GM18858 (cell line): ENCODE results near the gene TMEFF2.
A peak's percentile ranks its signal among the peaks of the same experiment; 100 is the strongest.
"Not testable (repeated sequence)": the region's sequence is repeated elsewhere in the genome, so short reads cannot be mapped to it uniquely, and the experiment has no call there.

Experiments used
- ATAC-seq: cut with Tn5 transposase; IDR thresholded peaks from one replicate; pipeline ENCODE4 v1.9.1; 2021; ENCODE audit not compliant: unreplicated experiment

The TMEFF2 gene

DNA sequence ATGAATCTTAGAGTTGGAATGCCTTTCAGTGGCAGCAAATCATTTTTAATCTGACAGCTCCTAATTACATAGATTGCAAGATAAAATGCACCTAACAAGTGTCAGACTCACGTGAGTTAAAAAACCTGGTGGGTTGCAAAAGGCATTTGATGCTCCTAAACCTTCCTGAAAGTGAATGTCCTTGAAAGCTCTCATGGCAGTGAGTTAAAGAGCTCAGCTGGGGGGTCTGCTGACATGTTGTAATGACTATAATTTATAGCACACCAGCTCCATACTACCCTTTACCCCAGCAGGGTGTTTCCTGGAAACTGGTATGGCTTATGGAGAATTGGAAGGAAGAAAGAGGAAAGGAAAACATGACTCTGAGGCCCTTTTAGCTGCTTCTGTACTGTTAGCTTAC is 256.0 kb downstream of the TMEFF2 start:
- ATAC-seq = no peak

DNA sequence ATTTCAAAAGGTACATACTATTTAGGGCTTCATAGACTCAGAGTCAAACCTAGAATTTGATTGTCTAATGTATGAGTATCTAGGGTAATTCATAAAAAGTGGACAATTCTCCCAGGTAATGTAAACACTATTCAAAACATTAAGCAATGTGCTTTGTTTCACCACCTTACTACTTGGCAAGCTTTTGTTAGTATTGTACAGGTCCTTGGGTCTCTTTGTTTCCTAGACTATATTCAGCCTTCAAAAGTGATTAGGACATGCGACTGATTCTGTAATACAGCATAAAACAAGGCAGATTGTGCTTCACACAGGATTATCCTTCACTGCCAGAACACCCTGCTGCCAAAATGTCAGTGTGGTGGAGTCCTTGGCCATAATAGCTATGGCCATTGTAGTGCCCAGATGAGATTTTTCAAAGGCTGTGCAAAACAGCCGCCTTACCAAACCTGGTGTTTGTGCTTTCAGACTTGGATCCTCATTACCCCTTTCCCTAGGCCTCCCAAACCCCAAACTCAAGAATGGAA is 257.8 kb downstream of the TMEFF2 start:
- ATAC-seq = no peak

DNA sequence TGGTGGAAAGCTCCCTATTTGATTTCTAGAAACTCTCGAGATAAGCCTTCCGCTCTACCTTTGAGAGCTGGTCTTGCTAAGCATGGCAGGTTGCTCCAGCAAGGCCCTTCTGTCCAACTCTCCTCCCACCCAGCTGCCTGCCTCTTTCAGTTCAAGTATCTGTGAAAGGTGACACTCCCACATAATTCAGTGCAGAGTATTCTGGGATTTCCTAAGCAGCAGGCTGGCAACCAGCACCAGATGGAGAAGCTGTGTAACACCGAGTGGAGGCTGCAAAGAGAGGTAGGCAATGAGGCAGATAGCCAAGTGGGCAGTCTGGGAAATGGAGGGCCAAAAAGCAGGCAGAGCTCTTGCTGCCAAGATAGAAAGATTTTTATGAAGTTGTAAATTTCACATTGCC is 259.5 kb downstream of the TMEFF2 start:
- ATAC-seq = no peak

DNA sequence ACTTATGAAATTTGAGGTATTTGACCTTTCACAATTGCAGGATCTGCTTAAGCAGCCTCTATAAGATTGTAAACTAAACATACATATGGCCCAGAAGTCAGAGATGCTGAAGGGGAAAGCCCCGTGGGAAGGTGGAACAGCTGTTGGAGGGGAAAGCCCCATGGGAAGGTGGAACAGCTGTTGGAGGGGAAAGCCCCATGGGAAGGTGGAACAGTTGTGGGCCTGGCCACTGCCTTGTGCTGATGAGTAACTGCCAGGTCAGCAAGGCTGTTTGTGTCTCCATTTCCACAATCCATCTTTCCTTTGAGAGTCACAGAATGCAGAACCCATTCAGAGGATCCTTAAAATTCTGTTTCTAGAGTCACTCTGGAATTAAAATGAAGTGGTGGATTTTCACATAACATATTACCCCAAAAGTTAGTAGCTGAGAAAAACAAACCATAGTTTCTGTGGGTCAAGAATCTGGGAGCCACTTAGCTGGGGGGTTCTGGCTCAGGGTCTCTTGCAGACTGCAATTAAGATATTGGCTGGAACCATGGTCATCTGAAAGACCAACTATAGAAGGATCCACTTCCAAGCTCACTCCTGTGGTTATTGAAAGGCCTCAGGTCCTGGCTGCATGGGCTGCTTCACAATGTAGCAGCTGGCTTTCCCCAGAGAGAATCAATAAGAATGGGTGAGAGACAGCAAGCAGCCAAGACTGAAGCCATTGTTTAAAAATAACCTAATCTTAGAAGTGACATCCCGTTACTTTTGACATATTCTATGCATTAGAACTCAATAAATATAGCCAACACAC is 261.2 kb downstream of the TMEFF2 start:
- ATAC-seq = peak; percentile 85

DNA sequence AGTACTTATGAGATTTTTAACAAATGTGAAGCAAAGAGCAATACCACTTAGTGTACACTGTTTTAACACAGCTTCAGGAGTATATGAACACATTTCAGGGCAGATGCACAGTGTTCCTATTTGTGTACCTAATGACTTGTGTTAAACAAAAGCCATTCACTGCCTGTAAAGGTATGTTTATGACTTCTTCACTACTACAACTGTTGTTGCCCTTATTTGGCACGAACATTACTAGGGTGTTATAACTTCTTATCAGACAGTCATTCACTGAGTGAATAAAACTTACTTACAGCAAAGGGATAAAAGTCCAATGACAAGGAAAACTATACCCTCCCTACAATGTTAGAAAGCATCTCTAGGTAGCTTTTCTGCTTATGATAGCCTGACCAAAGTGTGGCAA is 262.4 kb downstream of the TMEFF2 start:
- no peak for ATAC-seq

DNA sequence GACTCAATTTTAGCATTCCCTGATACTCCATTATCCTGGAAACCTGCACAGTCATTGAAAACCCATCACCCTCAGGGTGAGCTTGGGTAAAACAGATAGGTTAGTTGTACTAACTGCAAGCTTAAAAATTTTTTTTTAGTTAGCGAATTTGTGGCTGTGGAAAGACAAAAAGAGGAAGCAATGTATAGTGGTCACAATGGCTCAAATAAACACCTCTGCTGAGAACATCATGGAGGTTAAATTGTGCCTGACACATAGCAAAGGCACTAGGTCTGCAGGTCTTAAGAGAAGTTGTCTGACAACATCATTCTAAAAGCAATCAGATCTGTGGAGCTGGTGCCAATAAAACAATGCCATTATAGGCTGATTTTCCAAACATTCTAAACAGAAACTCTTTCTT is 263.4 kb downstream of the TMEFF2 start:
- peak; percentile 35 for ATAC-seq

DNA sequence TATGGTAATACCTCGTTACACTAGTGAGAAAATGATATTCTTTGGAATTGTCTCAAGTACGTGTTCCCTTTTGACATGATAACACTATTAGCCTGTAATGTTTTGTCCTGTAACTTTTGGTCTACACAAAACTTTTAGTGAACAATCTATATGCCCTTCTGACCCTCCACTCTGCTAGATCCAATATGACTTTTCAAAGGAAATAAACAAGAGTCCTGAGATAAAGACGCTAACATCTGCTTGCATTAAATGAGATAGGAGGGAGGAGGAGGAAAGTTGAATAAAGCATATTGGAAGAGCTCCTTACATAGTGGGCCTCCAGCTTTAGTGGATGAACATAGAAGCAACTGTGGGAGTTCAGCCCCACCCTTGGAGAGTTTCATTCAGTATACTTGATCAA is 264.5 kb downstream of the TMEFF2 start:
- no peak for ATAC-seq

DNA sequence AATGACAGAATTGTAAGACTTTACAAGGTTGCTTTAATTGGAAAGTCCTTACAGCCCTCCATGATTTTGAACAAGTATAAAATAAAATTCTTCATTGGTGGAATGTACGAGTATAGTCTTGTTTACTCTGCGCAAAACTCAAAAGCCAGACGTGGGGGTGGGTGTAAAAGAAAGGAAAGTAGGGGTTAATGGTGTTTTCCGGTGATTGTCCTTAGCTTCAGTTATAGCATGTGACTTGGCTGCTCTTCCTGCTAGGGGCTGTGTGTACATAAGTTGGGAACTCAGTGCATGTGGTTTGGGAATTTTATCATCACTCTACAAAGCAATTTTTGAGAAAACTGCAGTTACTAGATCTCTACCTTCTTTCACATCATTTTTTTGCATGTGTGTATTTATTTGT is 265.4 kb downstream of the TMEFF2 start:
- ATAC-seq = no peak

DNA sequence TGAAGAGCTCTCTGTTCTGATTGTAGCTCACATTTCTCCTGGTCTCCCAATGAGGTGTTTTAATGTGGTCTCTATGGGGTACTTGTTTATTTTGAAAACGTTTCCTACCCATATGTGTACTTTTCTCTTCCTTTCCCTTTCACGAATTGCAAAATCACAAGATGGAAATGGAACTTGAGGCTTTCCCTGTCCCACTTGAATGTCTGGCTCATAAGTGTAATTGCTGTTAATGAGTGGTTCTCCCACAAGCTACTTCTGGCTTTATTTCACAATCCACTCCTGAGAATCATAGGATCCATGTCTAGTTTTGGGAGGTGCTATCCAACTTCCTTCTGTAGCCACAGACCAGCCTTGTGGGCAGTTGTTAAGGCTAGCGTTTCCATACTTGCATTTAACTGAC is 266.7 kb downstream of the TMEFF2 start:
- no peak for ATAC-seq

DNA sequence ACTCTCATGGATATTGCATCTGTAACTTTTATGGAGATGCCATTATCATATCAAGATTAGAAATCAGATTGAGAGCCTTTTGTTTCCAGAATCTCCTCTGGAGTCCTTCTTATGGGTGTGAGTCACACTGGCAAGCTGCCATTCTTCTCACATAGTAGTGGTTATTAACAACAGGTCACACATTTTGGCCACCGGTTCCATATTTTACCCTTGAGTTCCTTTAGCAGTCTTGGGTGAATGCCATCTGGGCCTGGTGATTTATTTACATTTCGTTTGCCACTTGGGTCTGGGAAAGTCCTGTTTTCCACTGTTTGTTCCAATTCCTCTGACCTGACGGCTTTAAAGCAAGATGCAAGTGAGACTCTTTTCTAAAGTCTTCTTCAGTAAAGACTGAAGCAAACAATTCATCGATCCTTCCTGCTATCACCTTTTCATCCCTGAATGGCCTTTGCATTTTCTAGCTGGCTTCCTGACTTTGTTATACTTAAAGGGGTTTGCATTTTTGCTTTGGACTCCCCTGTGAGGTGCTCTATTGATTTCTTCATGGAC is 267.3 kb downstream of the TMEFF2 start:
- ATAC-seq = no peak

DNA sequence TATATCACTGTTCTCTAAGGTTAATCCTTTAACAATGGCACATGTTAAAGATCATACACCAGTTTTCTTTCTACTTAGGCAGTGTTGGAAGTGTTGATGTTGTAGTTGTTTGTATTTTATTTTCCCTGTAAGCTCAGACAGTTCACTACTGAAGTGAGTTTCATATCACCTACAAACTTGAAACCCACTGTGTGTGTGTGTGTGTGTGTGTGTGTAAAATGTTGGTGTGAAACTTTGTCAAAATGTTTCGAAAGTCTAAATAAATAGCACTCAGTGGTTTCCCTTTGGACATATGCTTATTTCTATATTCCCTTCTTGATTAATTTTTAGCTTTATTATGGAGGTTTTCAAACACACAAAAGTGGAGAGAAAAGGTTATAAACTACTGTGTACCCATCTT is 268.1 kb downstream of the TMEFF2 start:
- ATAC-seq = no peak

DNA sequence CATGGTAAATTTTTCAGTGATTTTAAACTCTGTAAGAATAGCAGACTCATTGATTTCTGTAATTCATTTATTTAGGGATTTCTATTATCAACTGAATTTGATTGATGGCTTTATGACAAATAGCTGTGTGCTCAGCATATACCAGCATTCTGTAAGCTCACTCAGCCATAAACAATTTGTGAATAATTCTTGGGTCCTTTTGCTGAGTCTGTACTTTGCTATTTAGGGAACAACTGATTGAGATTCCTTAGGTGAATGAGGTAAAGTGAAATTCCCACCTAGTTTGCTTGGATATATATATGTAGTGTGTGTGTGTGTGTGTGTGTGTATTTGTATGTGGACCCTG is 271.1 kb downstream of the TMEFF2 start:
- ATAC-seq = no peak

DNA sequence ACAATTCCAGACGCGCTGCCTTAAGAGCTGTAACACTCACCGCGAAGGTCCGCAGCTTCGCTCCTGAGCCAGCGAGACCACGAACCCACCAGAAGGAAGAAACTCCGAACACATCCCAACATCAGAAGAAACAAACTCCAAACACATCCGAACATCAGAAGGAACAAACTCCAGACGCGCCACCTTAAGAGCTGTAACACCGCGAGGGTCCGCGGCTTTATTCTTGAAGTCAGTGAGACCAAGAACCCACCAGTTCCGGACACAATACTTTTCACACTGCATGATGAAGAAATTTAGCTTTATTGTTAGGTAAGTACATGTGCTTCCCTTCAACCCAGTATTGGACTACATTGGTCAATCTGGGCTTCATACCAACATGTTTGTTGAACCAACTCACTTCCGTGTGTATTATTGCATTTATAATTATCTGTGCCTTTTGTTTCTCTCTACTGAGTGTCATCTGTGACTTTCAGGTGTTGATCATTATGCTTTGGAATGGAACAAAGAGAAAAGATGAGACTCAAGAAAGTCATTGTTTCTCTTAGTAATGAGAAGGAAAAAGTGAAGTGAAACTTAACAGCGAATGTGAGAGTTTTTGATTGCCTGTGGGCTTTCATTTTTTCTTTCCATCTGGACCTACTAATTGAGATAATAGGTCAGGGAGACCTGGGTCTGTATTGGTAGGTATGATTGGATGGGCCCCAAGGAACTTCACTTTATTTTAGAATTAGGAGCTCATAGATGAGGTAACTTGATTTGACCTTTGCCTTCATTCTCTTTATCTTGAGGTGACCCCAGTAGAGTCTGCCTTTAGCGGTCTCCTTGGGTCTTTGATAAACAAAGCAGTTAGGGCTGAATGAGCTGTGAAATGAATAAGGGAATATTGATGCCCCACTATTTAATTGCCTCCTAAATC is 271.7 kb downstream of the TMEFF2 start:
- ATAC-seq = peak; percentile 98

DNA sequence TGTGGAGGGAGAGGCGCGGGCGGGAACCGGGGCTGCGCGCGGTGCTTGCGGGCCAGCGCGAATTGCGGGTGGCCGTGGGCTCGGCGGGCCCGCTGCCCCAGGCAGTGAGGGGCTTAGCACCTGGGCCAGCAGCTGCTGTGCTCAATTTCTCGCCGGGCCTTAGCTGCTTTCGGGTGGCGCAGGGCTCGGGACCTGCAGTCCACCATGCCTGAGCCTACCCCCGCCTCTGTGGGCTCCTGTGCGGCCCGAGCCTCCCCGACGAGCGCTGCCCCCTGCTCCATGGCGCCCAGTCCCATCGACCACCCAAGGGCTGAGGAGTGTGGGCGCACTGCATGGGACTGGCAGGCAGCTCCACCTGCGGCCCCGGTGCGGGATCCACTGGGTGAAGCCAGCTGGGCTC is 273.1 kb downstream of the TMEFF2 start:
- ATAC-seq = not testable (repeated sequence)

DNA sequence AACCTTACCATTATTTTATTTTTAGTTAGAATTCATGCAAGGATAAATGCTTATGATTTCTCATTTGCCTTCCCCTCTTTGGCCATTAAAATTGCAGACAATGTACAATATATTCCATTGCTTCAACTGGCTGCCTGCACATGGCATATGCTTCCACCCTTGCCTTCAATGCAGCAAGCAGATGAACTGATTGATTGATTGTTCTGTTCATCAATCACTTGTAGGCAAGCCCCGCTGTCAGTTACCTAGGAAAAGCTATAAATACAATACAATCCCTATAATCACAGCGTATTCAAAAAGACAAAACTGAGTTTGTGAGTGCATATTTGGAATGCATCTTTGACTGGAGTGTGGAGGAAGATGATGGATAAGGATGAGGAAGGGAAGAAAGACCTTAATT is 274.2 kb downstream of the TMEFF2 start:
- ATAC-seq = no peak

DNA sequence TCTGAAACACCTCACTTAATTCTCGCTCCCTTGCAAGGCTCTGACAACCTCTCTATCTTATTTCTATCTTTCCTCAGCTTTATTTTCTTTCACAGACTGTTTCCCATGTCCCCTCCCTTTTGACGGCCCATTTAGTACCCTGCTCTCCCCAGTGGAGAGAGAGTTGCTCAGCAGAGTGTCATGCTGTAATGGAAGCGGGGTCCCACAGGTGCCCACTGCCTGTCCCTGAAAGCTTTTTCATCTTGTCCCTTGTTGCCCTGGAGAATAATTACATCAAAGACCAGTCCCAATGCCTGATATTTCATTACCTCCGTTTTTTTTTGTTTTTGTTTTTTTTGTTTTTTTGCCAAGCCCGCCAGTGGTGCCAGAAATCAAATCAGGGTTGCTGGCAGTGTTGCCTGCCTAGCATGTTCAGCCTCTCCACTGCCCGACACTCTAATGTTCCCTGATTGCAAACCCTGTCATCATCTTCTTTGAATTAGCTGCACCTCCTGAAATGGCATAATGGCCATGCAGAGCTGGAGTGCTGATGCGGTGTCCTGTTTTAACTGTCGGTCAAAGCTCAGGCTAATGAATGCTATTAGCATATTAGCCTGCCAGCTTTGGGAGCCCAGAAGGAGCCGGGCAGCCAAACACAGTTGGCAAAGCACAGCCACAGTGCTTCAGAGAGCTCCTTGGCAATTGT is 276.6 kb downstream of the TMEFF2 start:
- no peak for ATAC-seq

DNA sequence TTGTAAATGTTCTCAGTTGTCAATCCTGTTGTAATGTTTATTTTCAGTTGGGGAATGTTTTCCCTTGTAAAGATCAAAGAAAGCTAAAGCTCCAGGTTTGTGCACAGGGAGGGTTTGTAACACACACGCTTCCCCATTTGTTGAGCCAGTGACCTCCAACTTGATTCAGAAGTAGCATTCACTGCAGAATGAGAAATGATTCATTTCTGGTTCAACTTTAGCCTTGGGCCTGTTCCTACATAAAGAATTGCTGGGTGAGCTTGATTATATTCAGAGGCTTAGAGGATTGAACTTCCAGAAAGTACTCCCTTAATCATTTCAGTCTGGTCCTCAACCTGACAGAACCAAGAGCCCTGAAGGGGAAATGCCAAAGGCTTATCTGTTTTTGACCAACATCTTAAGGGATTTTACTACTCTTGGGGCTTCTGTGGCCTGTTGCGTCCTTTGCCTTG is 277.3 kb downstream of the TMEFF2 start:
- ATAC-seq = no peak

DNA sequence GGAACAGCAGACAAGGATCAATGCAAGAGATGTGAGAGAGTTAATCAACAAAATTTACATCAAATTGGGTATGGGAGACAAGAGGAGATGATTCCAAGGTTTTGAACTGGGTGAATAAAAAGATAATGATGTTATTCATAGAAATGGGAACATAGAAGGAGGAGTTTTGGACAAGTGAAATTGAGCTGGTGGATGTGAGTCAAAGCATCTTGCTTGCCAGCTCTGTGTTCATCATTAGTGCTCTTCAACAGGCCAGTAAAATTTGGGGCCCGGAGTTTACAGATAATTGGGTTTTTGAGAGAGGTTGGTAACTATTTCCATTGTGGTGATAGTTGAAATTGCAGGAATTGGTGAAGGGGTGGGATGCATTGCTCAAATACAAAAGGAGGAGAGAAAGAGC is 277.9 kb downstream of the TMEFF2 start:
- ATAC-seq = no peak

DNA sequence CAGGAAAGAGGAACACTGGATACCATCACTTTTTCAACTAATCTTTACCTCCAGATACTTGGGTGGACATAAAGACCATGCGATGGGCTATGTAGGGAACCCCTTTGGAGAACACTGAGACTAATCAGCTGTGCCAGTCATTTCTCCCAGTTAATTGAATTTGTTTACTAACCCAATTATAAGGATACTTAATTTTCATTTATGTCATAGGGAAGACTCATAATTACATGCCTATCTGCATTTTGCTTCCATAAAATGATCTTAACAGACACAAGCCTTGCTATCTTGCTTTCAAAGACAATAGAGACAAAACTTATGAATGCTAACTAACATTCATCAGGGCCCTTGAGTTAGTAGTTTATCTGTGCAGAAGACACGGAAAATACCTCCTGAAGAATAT is 279.0 kb downstream of the TMEFF2 start:
- ATAC-seq = no peak

DNA sequence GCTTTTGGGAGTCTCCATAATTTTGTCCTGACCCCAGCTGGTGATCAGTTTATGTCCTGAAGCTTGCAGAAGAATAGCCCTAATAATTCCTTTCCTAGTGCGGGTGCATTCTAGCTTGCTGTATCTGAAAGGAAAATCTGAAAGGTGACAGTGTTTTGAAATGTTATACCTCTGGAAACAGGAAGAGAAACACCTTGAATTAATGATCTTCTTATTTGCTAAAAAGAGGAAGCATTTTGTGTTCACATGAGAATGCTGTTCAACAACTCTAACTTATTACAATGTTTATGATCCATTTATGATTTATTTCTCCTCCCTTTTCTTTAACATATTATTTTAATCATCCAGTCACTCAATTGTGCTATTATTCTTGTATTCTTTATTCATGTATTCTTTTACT is 280.9 kb downstream of the TMEFF2 start:
- no peak for ATAC-seq

DNA sequence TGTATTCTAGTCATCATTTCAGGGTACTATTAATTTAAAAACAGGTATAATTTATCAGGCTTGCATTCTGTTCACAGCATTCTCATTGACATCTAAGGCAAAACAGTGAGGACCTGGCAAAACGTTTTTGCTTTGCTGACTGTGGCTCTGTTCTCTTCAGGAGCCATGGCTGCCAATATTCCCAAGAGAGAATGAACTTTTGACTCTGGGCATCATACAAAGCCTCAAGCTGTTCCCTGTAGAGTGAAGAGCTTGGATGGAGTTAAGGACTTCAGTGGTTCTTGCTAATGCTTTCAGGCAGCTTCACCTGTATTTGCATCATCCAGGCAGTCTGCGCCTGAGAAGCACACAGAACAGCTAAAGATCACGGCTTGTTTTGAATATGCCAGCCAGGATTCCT is 282.0 kb downstream of the TMEFF2 start:
- no peak for ATAC-seq
